Measurements from ENCODE around the gene HS6ST3.
"Not testable (repeated sequence)": the region's sequence is repeated elsewhere in the genome, so short reads cannot be mapped to it uniquely, and the experiment has no call there.

The HS6ST3 gene

GRCh38 chr13:96089749-96090239 is at the start of gene HS6ST3:
Gene HS6ST3 (plus strand): TSS chr13:96090107.
- DNase-seq: peak in 1 of 2 experiments; percentile 2

- DNase-seq: no peak
Measured at GRCh38 chr13:96041326-96042110, 48.4 kb upstream of the HS6ST3 start.

- no peak for DNase-seq
Measured at GRCh38 chr13:96044238-96044637, 45.7 kb upstream of the HS6ST3 start.

- DNase-seq: not testable (repeated sequence)
Measured at GRCh38 chr13:96046449-96047126, 43.3 kb upstream of the HS6ST3 start.

- not testable (repeated sequence) for DNase-seq
Measured at GRCh38 chr13:96050955-96051354, 39.0 kb upstream of the HS6ST3 start.

GRCh38 chr13:96051491-96051890 is 38.4 kb upstream of the HS6ST3 start:
- not testable (repeated sequence) for DNase-seq

GRCh38 chr13:96051946-96052345 is 38.0 kb upstream of the HS6ST3 start:
- DNase-seq: not testable (repeated sequence)

- DNase-seq: no peak
Measured at GRCh38 chr13:96052656-96053002, 37.3 kb upstream of the HS6ST3 start.

GRCh38 chr13:96053003-96053703 is 36.8 kb upstream of the HS6ST3 start, which contains the start of gene UGGT2:
Gene UGGT2 (minus strand): TSS chr13:96053401. CDS start chr13:96053312, 89 bp downstream.
- DNase-seq: no peak

- no peak for DNase-seq
Measured at GRCh38 chr13:96065849-96066248, 24.1 kb upstream of the HS6ST3 start.

- no peak for DNase-seq
Measured at GRCh38 chr13:96068729-96069128, 21.2 kb upstream of the HS6ST3 start.

- no peak for DNase-seq
Measured at GRCh38 chr13:96071504-96071903, 18.4 kb upstream of the HS6ST3 start.

GRCh38 chr13:96072392-96072791 is 17.5 kb upstream of the HS6ST3 start:
- DNase-seq: no peak

GRCh38 chr13:96075953-96076543 is 13.9 kb upstream of the HS6ST3 start:
- DNase-seq: peak; percentile 36 to 62

- DNase-seq: no peak
Measured at GRCh38 chr13:96080676-96081075, 9.2 kb upstream of the HS6ST3 start.

GRCh38 chr13:96081888-96082287 is 8.0 kb upstream of the HS6ST3 start:
- DNase-seq: no peak

- DNase-seq: no peak
Measured at GRCh38 chr13:96082640-96083039, 7.3 kb upstream of the HS6ST3 start.

- no peak for DNase-seq
Measured at GRCh38 chr13:96086736-96087135, 3.2 kb upstream of the HS6ST3 start.

- no peak for DNase-seq
Measured at GRCh38 chr13:96089139-96089538, 768 bp upstream of the HS6ST3 start.

- no peak for DNase-seq
Measured at GRCh38 chr13:96090240-96091101, 564 bp downstream of the HS6ST3 start.

GRCh38 chr13:96091164-96092117 is 1.5 kb downstream of the HS6ST3 start:
- no peak for DNase-seq
